Skeletal muscle satellite cell (primary cell): ENCODE data around the gene SH2D1B. TPM values are rescaled to one million over a fixed set of nuclear protein-coding genes. Genes with fewer than 3 reads are reported as not detected.
"Not testable (repeated sequence)": the region's sequence is repeated elsewhere in the genome, so short reads cannot be mapped to it uniquely, and the experiment has no call there.

Source experiments
- H3K27me3 ChIP-seq: 2 replicates; pipeline ENCODE4 v1.7.0; 2013; ENCODE audit warnings: low read length; ENCODE audit not compliant: control insufficient read depth, insufficient read depth
- H3K36me3 ChIP-seq: 2 replicates; pipeline ENCODE4 v1.7.0; 2013; ENCODE audit warnings: mild to moderate bottlenecking, control low read depth, low read length; ENCODE audit not compliant: insufficient read depth
- H3K4me1 ChIP-seq: 2 replicates; pipeline ENCODE4 v1.7.0; 2013; ENCODE audit warnings: low read length; ENCODE audit not compliant: control insufficient read depth, insufficient read depth
- H3K4me2 ChIP-seq: 2 replicates; pipeline ENCODE4 v1.7.0; 2013; ENCODE audit warnings: mild to moderate bottlenecking, low read length
- H3K4me3 ChIP-seq: 2 replicates; pipeline ENCODE4 v1.7.0; 2013; ENCODE audit warnings: low read length
- H3K9ac ChIP-seq: 2 replicates; pipeline ENCODE4 v1.7.0; 2013; ENCODE audit warnings: mild to moderate bottlenecking, low read depth, low read length, moderate library complexity
- H3K9me3 ChIP-seq: replicated peaks from 2 replicates; pipeline ENCODE4 v1.7.0; 2013; ENCODE audit warnings: mild to moderate bottlenecking, control low read depth, low read length
- total RNA-seq: library from RNA; depleted of rRNA; stranded (reverse); fragments of >200 nt; gene quantifications from 2 replicates; pipeline ENCODE4 v1.2.3, GENCODE V29; 2012; rRNA removed

The SH2D1B gene, protein sequence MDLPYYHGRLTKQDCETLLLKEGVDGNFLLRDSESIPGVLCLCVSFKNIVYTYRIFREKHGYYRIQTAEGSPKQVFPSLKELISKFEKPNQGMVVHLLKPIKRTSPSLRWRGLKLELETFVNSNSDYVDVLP
- total RNA-seq: not detected in 2 replicates

DNA sequence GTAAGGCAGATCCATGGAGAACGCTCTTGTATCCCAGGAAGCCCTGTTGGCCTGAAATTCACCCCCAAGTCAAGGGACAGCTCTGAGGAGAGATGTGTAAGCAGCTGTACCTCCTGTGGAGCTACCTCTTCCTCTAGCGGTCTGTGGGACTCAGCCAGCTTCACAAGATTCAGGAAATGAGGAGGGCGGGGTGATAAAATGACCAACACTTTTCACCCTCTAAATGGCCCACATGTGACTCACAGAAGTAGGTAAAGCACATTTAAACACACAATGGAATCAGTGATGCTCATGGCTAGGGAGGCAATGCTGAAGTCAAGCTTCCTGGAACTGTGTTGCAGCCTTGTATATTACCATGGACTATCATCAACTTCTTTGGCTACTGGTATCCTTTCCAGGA lies at the start of gene SH2D1B:
SH2D1B (minus strand) TSS at position 135 of the 400 bp plus-strand sequence; CDS start at position 15, 120 bp downstream.
- Histone ChIP-seq H3K9me3 (no peaks in the 10 kb centered on the region), H3K9ac (no peak within 1 kb of the TSS), H3K27me3 (no peaks in the 10 kb centered on the region), H3K4me3 (no peak within 1 kb of the TSS), H3K4me2 (no peak within 1 kb of the TSS), H3K36me3 (no peaks in the 10 kb centered on the region), H3K4me1 (peaks cover 3% of the 10 kb centered on the region)

DNA sequence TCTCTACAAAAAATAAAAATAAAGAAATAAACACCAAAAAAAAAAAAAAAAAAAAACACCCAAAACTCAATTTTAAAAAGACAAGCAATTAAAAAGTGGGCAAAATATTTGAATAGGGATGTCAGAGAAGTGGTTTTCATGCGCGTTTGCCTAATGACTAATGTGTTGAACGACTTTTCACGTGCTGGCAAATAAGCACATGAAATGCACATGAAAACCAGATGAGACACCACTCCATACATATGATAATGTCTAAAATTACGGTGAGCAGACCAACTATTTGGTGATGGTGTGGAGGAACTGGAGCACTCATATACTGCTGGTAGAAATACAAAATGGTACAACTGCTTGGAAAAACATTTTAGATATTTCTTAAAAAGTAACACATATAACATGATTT lies 46.3 kb upstream of the SH2D1B start:
- no peaks in the 10 kb centered on the region for H3K4me1 ChIP-seq
- no peaks in the 10 kb centered on the region for H3K9me3 ChIP-seq
- no peak overlapping the region for H3K4me2 ChIP-seq
- H3K36me3 ChIP-seq: no peaks in the 10 kb centered on the region
- H3K27me3 ChIP-seq: no peaks in the 10 kb centered on the region
- no peak overlapping the region for H3K4me3 ChIP-seq
- H3K9ac ChIP-seq: no peak overlapping the region

DNA sequence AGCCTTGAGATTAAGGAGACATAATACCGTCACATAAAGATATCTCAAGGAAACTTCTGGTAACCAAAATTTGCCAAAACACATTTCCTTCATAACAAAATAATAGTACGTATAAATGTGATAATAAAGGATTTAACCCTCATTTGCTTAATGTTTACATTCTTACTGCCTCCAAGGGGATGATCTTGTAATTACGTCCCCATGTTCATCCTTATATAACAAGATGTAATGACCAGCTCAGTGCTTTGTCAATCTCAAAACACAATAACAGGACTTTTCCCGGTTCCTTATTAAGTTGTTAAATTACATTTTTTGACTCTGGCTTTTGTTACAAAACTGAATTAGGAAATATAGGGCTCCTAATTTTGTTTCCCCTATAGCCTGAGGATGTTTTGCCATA lies 44.4 kb upstream of the SH2D1B start:
- Histone ChIP-seq H3K4me3 (no peak overlapping the region), H3K9ac (no peak overlapping the region), H3K27me3 (no peaks in the 10 kb centered on the region), H3K4me2 (no peak overlapping the region), H3K36me3 (no peaks in the 10 kb centered on the region), H3K4me1 (no peaks in the 10 kb centered on the region), H3K9me3 (no peaks in the 10 kb centered on the region)

DNA sequence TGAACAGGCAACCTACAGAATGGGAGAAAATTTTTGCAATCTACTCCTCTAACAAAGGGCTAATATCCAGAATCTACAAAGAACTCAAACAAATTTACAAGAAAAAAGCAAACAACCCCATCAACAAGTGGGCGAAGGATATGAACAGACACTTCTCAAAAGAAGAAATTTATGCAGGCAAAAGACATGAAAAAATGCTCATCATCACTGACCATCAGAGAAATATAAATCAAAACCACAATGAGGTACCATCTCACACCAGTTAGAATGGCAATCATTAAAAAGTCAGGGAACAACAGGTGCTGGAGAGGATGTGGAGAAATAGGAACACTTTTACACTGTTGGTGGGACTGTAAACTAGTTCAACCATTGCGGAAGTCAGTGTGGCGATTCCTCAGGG lies 42.4 kb upstream of the SH2D1B start:
- H3K36me3 ChIP-seq, H3K9me3 ChIP-seq, H3K27me3 ChIP-seq: not testable (repeated sequence)

DNA sequence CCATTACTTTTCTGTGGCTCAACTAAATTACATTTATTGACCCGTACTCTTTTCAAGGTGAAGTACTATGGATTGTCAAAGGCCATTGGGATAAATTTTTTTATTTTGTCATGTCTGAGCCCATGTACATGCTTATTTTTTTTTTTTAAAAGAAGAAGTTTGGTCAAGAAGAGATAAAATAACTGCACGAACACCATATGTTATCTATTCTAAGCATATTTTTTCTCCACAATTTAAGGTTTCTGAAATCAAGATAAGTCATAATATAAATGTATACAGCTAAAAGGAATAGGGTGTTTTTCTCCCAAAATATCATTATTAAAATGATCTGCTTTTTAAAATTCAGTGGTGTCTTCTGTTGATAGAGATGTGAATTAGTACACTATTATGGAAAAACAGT lies 35.0 kb upstream of the SH2D1B start:
- H3K27me3 ChIP-seq: peaks cover 37% of the 10 kb centered on the region
- H3K4me3 ChIP-seq: no peak overlapping the region
- H3K4me1 ChIP-seq: no peaks in the 10 kb centered on the region

More for the DNA sequence above, 42.4 kb upstream of the SH2D1B start:
- not testable (repeated sequence) for H3K4me2 ChIP-seq, H3K9ac ChIP-seq, H3K4me3 ChIP-seq, H3K4me1 ChIP-seq

DNA sequence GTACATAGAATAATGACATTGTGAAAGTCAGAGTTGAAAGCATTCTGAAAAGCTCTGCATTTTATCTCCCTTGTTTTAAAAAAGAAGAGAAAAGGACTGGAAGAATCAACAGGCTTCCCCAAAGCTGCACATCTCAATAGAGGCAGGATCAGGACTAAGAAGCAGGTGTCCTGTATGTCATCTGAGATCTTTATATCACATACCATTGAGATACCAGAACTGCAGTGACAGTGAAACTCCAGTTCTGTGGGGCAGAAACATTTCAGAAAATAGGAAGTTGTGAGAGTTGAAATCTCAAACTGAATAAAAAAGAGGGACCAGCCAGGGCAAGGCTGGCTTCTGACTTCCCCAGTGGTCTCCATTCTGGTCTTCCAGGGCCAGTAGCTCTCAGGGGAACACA lies 33.0 kb upstream of the SH2D1B start:
- H3K4me3 ChIP-seq: no peak overlapping the region
- H3K4me1 ChIP-seq: no peaks in the 10 kb centered on the region
- H3K9me3 ChIP-seq: no peaks in the 10 kb centered on the region

More for the DNA sequence above, 35.0 kb upstream of the SH2D1B start:
- no peaks in the 10 kb centered on the region for H3K36me3 ChIP-seq
- no peaks in the 10 kb centered on the region for H3K9me3 ChIP-seq
- H3K4me2 ChIP-seq: no peak overlapping the region
- no peak overlapping the region for H3K9ac ChIP-seq

DNA sequence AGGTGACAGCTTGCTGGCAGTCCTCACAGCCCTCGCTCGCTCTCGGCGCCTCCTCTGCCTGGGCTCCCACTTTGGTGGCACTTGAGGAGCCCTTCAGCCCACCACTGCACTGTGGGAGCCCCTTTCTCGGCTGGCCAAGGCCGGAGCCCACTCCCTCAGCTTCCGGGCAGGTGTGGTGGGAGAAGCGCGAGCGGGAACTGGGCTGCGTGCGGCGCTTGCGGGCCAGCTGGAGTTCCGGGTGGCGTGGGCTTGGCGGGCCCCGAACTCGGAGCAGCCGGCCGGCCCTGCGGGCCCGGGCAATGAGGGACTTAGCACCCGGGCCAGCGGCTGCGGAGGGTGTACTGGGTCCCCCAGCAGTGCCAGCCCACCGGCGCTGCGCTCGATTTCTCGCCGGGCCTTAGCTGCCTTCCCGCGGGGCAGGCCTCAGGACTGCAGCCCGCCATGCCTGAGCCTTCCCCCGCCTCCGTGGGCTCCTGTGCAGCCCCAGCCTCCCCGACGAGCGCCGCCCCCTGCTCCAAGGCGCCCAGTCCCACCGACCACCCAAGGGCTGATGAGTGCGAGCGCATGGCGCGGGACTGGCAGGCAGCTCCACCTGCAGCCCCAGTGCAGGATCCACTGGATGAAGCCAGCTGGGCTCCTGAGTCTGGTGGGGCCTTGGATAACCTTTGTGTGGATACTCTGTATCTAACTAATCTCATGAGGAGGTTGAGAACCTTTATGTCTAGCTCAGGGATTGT lies 21.2 kb upstream of the SH2D1B start:
- not testable (repeated sequence) for H3K4me1 ChIP-seq, H3K36me3 ChIP-seq, H3K4me2 ChIP-seq, H3K9ac ChIP-seq, H3K27me3 ChIP-seq, H3K4me3 ChIP-seq, H3K9me3 ChIP-seq

More for the DNA sequence above, 33.0 kb upstream of the SH2D1B start:
- Histone ChIP-seq H3K4me2 (no peak overlapping the region), H3K36me3 (no peaks in the 10 kb centered on the region), H3K9ac (no peak overlapping the region), H3K27me3 (peaks cover 48% of the 10 kb centered on the region)

DNA sequence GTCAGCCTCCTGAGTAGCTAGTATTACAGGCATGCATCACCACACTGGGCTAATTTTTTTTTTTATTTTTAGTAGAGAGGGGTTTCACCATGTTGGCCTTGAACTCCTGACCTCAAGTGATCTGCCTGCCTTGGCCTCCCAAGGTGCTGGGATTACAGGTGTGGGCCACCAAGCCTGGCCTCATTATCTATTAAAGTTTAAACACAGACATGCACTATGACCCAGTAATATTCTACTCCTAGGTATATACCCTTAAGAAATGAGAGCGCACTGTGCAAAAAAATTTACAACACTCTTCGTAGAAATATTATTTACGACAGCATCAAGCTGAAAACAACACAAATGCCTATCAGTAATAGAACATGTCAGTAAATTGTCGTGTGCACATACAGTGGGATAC lies 18.6 kb upstream of the SH2D1B start:
- H3K9me3 ChIP-seq: no peaks in the 10 kb centered on the region
- H3K27me3 ChIP-seq: no peaks in the 10 kb centered on the region
- H3K4me2 ChIP-seq: no peak overlapping the region
- no peaks in the 10 kb centered on the region for H3K36me3 ChIP-seq
- H3K4me1 ChIP-seq: no peaks in the 10 kb centered on the region
- H3K4me3 ChIP-seq: no peak overlapping the region
- no peak overlapping the region for H3K9ac ChIP-seq

DNA sequence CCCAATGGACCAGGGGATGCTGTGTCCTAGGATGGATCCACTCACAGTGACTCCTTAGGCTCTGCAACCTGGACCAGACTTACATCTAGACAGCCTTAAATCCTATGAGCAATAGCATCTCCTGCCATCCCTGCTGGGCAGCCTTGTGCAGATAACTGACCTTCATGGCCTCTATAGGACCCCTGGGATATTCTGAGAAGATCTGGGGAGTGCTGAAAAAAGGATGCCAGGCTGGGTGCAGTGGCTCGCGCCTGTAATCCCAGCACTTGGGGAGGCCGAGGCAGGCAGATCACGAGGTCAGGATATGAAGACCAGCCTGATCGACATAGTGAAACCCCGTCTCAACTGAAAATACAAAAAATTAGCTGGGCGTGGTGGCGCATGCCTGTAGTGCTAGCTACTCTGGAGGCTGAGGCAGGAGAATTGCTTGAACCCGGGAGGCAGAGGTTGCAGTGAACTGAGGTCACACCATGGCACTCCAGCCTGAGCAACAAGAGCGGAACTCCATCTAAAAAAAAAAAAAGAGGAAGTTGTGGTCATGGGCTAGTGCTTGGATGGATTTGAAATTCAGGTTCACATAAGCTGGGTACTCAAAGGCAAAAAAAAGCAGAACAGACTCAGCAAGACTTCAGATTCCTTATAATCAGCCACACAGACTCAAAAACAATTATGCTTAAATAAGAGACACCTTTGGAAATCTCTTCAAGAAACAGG lies 10.9 kb upstream of the SH2D1B start:
- Histone ChIP-seq H3K27me3 (no peaks in the 10 kb centered on the region), H3K4me1 (peaks cover 4% of the 10 kb centered on the region), H3K36me3 (no peaks in the 10 kb centered on the region), H3K4me3 (no peak overlapping the region), H3K9ac (no peak overlapping the region), H3K4me2 (no peak overlapping the region), H3K9me3 (no peaks in the 10 kb centered on the region)

DNA sequence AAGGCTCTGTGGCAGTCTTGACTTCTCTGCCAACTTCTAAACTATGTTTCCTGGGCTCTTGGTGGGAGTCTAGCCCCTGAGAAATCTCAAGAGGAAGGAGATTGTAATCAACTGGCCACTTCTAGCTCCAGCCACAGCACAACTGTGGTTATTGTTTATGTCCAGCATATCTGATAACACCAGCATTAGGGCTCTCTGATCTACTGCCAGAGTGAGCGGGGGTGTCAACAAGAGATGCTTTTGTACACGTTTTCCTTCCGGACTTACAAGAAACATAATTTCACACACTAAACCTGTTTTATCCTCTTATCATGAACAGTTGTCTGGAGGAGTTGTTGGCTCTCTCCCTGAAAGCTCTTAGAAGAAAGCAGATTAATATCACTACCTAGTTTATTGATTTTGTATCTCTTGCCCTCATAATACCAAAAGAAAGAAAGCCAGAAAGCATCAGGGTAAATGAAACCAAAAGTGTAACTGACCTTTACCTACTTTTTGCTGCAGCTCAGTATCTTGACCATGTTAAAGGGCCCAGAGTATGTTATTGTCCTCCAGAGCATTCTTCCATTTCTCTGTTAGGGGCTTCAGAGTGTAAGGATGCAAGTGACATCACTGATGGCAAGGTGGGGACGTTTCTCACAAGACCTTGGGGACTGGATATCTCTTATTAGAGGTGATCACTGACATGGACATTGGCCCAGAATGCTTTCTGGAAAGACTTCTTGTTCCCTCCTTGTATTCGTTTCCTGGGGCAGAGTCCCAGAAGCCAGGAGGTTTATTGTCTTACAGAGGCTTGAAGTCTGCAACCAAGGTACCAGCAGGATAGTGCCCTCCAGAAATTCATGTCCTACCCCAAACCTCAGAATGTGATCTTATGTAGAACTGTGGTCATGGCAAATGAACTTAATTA lies 9.6 kb upstream of the SH2D1B start:
- Histone ChIP-seq H3K4me3 (no peak overlapping the region), H3K9me3 (no peaks in the 10 kb centered on the region), H3K36me3 (no peaks in the 10 kb centered on the region), H3K9ac (no peak overlapping the region), H3K4me2 (no peak overlapping the region), H3K27me3 (no peaks in the 10 kb centered on the region), H3K4me1 (peaks cover 4% of the 10 kb centered on the region)

DNA sequence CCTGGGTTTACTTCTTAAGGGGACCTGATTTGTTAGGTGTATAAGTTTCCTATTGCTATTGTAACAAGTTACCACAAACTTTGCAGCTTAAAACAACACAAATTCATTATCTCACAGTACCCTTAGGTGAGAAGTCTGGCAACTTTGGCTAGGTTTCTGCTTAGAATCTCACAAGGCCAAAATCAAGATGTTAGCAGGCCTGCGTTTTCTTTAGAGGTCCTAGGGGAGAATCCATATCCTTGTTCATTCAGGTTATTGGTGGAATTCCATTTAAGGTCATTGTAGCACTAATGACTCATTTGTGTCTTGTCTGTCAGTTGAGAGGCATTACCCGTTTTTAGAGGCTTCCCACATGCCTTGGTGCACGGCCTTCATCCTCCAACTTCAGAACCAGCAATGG lies 8.2 kb upstream of the SH2D1B start:
- no peak overlapping the region for H3K4me3 ChIP-seq
- no peak overlapping the region for H3K4me2 ChIP-seq
- no peaks in the 10 kb centered on the region for H3K9me3 ChIP-seq
- H3K4me1 ChIP-seq: peaks cover 4% of the 10 kb centered on the region
- H3K36me3 ChIP-seq: no peaks in the 10 kb centered on the region
- H3K27me3 ChIP-seq: no peaks in the 10 kb centered on the region
- H3K9ac ChIP-seq: no peak overlapping the region
